NT2/D1 (cell line): Measurements from ENCODE around the gene GGTA1.

Source experiments
- YY1 ChIP-seq: IDR thresholded peaks from 2 replicates; pipeline ENCODE4 v1.6.1; 2011; ENCODE audit not compliant: insufficient read length, insufficient read depth
- ZNF274 ChIP-seq: IDR thresholded peaks from 2 replicates; pipeline ENCODE4 v1.6.1; 2011; ENCODE audit warnings: mild to moderate bottlenecking, low read depth, low read length

DNA sequence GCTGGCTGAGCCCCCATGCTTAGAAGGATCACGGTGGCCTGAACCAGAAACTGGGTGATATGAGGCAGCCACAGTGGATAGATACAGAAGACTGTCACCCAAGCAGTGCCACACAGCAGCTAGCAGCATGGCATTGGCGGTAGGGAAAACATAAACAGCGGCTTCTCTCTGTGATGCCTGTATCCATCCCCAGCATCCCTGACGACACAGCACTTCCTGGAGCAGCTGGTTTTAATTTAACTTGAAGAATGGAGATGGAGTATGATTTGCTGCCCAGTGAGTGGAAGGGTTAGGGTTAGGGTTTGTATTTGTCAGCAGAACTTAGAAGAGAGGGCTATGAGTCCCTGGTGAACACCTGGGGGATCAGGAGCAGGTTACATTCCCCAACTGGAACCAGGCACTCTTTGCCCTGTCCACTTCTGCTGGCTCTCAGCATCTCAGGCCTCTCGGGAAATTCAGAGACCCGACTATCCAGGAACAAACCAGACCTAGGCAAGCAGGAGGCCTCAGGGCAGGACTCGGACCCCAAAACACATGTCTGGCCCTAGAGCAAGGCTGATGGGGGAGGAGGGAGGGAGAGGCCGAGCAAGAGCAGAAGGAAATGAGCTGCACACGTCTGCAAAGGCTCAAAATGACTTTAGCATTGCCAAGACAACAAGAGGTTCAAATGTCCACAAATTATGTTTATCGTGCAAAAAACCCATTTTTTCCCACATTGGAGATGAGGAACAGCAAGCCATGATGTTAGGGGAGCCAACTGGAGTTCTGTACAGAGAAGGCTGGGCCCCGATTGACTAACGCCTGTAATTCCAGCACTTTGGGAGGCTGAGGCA is 6.5 kb upstream of the GGTA1 start:
- TF ChIP-seq YY1, result no peak
- no peak for TF ChIP-seq ZNF274
